PC-3 (cell line): ENCODE data around the gene PLXNA3. TPM values are rescaled to one million over a fixed set of nuclear protein-coding genes. Genes with fewer than 3 reads are reported as not detected.
A peak's percentile ranks its signal among the peaks of the same experiment; 100 is the strongest.

ENCODE experiments used
- ATAC-seq: fragments of 200-7000 bp; cut with Tn5 transposase; 2 replicates; pipeline ENCODE4 v1.9.1; 2020; ENCODE audit warnings: mild to moderate bottlenecking, moderate library complexity
- BruUV-seq: library from RNA; stranded (reverse); fragments of 400-500 nt; replicated peaks from 2 replicates; lab custom pipeline; 2021; lab: Mats Ljungman, UMichigan
- CTCF ChIA-PET: fragments of 300-600 bp; sonication (Branson Sonifier 250); formaldehyde crosslinking; loops from one replicate; lab custom pipeline; 2022; ENCODE audit warnings: antibody characterized with exemption; lab: Charles Lee
- POLR2A ChIA-PET: fragments of 300-600 bp; sonication (Branson Sonifier 250); formaldehyde crosslinking; loops from one replicate; lab custom pipeline; 2022; ENCODE audit warnings: antibody characterized with exemption; ENCODE audit not compliant: unreplicated experiment; lab: Charles Lee
- DNase-seq: peaks from one replicate; pipeline ENCODE4 v3.0.0-alpha.2; 2015
- H2AFZ ChIP-seq: fragments of 300-600 bp; sonication (generic); 2 replicates; pipeline ENCODE4 v1.6.0; 2016; ENCODE audit warnings: antibody characterized with exemption, low read length
- H3F3A ChIP-seq: fragments of 300-600 bp; sonication (generic); one replicate; pipeline ENCODE4 v1.6.0; 2017; ENCODE audit warnings: antibody characterized with exemption, low read length, control low read depth, mild to moderate bottlenecking; ENCODE audit not compliant: unreplicated experiment
- H3K27ac ChIP-seq: fragments of 300-600 bp; sonication (generic); 2 replicates; pipeline ENCODE4 v1.5.1; 2016; ENCODE audit warnings: mild to moderate bottlenecking, low read length
- H3K27me3 ChIP-seq: fragments of 300-600 bp; sonication (generic); 2 replicates; pipeline ENCODE4 v1.6.1; 2016; ENCODE audit warnings: low read length, mixed read lengths
- H3K36me3 ChIP-seq: fragments of 300-600 bp; sonication (generic); 2 replicates; pipeline ENCODE4 v1.6.1; 2016; ENCODE audit warnings: low read depth, mixed run types, low read length, mixed read lengths
- H3K4me1 ChIP-seq: fragments of 300-600 bp; sonication (generic); 2 replicates; pipeline ENCODE4 v1.5.1; 2016; ENCODE audit warnings: low read length; ENCODE audit not compliant: insufficient read depth
- H3K4me2 ChIP-seq: fragments of 300-600 bp; sonication (generic); 2 replicates; pipeline ENCODE4 v1.6.0; 2016; ENCODE audit warnings: low read length
- H3K4me3 ChIP-seq: fragments of 300-600 bp; sonication (generic); 2 replicates; pipeline ENCODE4 v1.5.1; 2016; ENCODE audit warnings: mild to moderate bottlenecking, low read length, mixed read lengths
- H3K79me2 ChIP-seq: fragments of 300-600 bp; sonication (generic); 2 replicates; pipeline ENCODE4 v1.6.1; 2017; ENCODE audit warnings: low read length, mixed read lengths
- H3K9ac ChIP-seq: fragments of 300-600 bp; sonication (generic); 2 replicates; pipeline ENCODE4 v1.6.0; 2016; ENCODE audit warnings: mild to moderate bottlenecking, low read length
- H3K9me2 ChIP-seq: fragments of 300-600 bp; sonication (generic); replicated peaks from 2 replicates; pipeline ENCODE4 v1.6.1; 2016; ENCODE audit warnings: mixed run types, low read length, mixed read lengths
- H3K9me3 ChIP-seq: fragments of 300-600 bp; sonication (generic); 2 replicates; pipeline ENCODE4 v1.6.1; 2016; ENCODE audit warnings: low read length, mixed read lengths
- H4K20me1 ChIP-seq: fragments of 300-600 bp; sonication (generic); 2 replicates; pipeline ENCODE4 v1.6.1; 2016; ENCODE audit warnings: low read length, mixed read lengths
- EZH2 ChIP-seq: fragments of 300-600 bp; sonication (generic); IDR thresholded peaks from one replicate; pipeline ENCODE4 v1.6.1; 2017; ENCODE audit warnings: antibody characterized with exemption, mild to moderate bottlenecking, low read length; ENCODE audit not compliant: unreplicated experiment
- EZH2phosphoT487 ChIP-seq: fragments of 300-600 bp; sonication (generic); IDR thresholded peaks from 2 replicates; pipeline ENCODE4 v1.6.1; 2018; ENCODE audit warnings: mild to moderate bottlenecking, antibody characterized with exemption, low read length, borderline replicate concordance
- intact Hi-C: fragments of 100-400 bp; cut with micrococcal nuclease; formaldehyde crosslinking; loops from 2 replicates; pipeline ENCODE4 v1.9.0; 2023
- total RNA-seq: library from RNA; depleted of rRNA; stranded (reverse); fragments of >200 nt; gene quantifications from 2 replicates; pipeline ENCODE4 v1.2.3, GENCODE V29; 2014
- TF ChIP-seq, protein P1 (sequence below): fragments of 300-600 bp; sonication (generic); conservative IDR thresholded peaks from 2 replicates; pipeline ENCODE4 v1.5.1; 2017; ENCODE audit warnings: antibody characterized with exemption, low read depth, mild to moderate bottlenecking, low read length

PLXNA3 gene
- total RNA-seq, 1 experiment from 2014 or later: 5.3 TPM

DNA sequence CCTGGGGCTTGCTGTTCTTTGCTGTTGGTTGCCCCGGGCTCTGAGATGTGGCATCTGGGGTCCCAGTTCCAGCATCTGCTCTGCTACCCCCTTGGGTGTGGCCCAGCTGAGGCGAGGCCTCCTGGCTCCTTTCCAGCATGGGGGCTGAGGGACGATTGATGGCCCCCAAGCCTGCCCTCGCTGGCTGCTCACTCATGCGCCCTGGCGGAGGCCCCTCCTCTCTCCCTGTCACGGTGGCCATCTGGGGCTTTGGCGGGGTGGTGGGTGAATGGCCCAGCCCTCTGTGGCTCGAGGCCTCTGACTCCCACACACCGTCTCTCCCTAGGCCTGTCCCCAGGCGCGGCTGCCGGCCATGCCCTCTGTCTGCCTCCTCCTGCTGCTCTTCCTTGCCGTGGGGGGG, 1.8 kb downstream of the PLXNA3 start:
- peak overlapping the region; percentile 96 for H3K4me2 ChIP-seq
- H3K4me3 ChIP-seq: peak overlapping the region; percentile 82
- TF ChIP-seq EZH2phosphoT487 (no peak), EZH2 (no peak)
- TF ChIP-seq, protein P1, sequence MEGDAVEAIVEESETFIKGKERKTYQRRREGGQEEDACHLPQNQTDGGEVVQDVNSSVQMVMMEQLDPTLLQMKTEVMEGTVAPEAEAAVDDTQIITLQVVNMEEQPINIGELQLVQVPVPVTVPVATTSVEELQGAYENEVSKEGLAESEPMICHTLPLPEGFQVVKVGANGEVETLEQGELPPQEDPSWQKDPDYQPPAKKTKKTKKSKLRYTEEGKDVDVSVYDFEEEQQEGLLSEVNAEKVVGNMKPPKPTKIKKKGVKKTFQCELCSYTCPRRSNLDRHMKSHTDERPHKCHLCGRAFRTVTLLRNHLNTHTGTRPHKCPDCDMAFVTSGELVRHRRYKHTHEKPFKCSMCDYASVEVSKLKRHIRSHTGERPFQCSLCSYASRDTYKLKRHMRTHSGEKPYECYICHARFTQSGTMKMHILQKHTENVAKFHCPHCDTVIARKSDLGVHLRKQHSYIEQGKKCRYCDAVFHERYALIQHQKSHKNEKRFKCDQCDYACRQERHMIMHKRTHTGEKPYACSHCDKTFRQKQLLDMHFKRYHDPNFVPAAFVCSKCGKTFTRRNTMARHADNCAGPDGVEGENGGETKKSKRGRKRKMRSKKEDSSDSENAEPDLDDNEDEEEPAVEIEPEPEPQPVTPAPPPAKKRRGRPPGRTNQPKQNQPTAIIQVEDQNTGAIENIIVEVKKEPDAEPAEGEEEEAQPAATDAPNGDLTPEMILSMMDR: no peak
- H3K27ac ChIP-seq: no peak overlapping the region
- no peaks in the 10 kb centered on the region for H3F3A ChIP-seq
- no peak overlapping the region for H2AFZ ChIP-seq
- no peaks in the 10 kb centered on the region for H3K36me3 ChIP-seq
- H3K9me3 ChIP-seq: no peaks in the 10 kb centered on the region
- ChIA-PET POLR2A (no interaction called here), CTCF (no interaction called here)
- intact Hi-C loops: loop anchor here (10.0 kb wide), 1 partner anchor 65 kb away; the partner anchor contains the start of gene RPL10
- no peaks in the 10 kb centered on the region for H3K4me1 ChIP-seq
- no peaks in the 10 kb centered on the region for H3K9me2 ChIP-seq
- no TSS peak for BruUV-seq
- no peaks in the 10 kb centered on the region for H3K27me3 ChIP-seq
- H3K79me2 ChIP-seq: peaks cover 17% of the 10 kb centered on the region
- no peak overlapping the region for H3K9ac ChIP-seq
- DNase-seq: no peak
- no peaks in the 10 kb centered on the region for H4K20me1 ChIP-seq
- no peak for ATAC-seq

- Histone ChIP-seq H3K4me3 (no peak overlapping the region), H3K9ac (no peak overlapping the region), H3K27ac (no peak overlapping the region), H3K27me3 (no peaks in the 10 kb centered on the region), H3K4me1 (no peaks in the 10 kb centered on the region), H2AFZ (no peak overlapping the region), H3F3A (no peaks in the 10 kb centered on the region), H3K4me2 (no peak overlapping the region), H3K79me2 (peaks cover 17% of the 10 kb centered on the region), H3K36me3 (no peaks in the 10 kb centered on the region), H3K9me2 (no peaks in the 10 kb centered on the region), H3K9me3 (no peaks in the 10 kb centered on the region), H4K20me1 (no peaks in the 10 kb centered on the region)
- intact Hi-C loops: no loop called here
- POLR2A ChIA-PET: no interaction called here
- TF ChIP-seq EZH2phosphoT487 (no peak), EZH2 (no peak)
- TF ChIP-seq, protein P1: no peak
- no TSS peak for BruUV-seq
- DNase-seq (no peak), ATAC-seq (no peak)
- CTCF ChIA-PET: no interaction called here
Observed at GRCh38 chrX:154460326-154460725, 2.2 kb downstream of the PLXNA3 start.

DNA sequence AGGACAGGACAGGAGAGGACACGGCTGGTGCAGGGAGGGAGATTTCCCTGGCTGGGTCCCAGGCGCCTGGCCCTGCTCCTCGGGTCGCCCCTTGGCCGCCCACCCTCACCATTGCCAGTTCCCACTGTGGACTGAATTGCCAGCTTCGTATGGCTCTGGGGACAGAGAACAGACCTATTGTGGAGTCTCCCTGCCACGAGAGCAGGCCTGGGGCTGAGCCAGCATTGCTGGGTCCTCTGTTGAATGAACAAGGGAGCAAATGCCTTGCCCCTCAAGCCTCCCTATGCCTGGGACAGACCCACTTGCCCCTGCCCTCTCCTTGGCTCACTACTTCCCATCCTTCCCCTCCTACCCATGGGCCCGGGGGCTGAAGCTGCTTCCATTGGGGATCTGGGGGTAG, 4.3 kb downstream of the PLXNA3 start:
- TF ChIP-seq EZH2 (no peak), EZH2phosphoT487 (no peak)
- TF ChIP-seq, protein P1: no peak
- Histone ChIP-seq H3F3A (no peaks in the 10 kb centered on the region), H3K27me3 (no peaks in the 10 kb centered on the region), H3K79me2 (peaks cover 17% of the 10 kb centered on the region), H3K4me2 (no peak overlapping the region), H3K27ac (no peak overlapping the region), H3K9ac (no peak overlapping the region), H3K9me3 (no peaks in the 10 kb centered on the region), H3K4me3 (no peak overlapping the region), H3K9me2 (no peaks in the 10 kb centered on the region), H2AFZ (no peak overlapping the region), H3K4me1 (no peaks in the 10 kb centered on the region), H4K20me1 (no peaks in the 10 kb centered on the region), H3K36me3 (no peaks in the 10 kb centered on the region)
- no peak for DNase-seq
- no peak for ATAC-seq
- POLR2A ChIA-PET: no interaction called here
- no TSS peak for BruUV-seq
- CTCF ChIA-PET: no interaction called here
- intact Hi-C loops: no loop called here
